ENCODE measurements around the gene NUAK2. TPM values are rescaled to one million over a fixed set of nuclear protein-coding genes. Genes with fewer than 3 reads are reported as not detected.

NUAK2 gene
- total and polyA plus RNA-seq, 7 donors = 0.28 to 15.0 (median 1.5) TPM

DNA sequence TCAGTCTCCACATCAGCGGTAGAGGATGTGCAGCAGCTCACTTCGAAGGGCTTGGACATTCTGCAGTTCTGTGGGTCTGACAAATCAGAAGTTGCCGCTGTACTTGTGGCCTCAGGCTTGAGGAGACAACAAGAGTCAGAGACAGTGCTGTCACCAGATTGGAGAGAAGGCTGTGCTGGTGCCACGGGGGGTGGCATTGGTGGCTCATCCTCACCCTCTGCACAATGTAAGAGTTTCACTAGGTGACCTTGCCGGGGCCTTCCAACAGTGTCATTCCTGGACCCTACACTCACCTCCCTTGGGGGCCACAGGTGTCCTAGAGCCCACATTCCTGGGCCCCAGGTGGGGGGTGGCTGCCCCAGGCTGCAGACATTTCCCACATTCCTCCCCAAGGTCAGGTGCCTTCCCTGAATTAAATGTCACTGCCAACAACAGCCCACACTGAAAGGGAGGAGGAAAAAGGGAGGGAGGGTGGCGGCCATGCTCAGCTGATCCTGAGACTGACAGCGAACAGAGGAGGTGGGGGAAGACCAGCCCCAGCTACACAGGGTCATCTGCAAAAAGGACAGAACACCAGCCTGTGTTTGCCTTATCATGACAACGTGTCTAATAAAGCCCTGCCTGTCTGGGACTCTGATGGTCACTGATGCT, 47.4 kb downstream of the NUAK2 start:
- TF ChIP-seq, protein P1, sequence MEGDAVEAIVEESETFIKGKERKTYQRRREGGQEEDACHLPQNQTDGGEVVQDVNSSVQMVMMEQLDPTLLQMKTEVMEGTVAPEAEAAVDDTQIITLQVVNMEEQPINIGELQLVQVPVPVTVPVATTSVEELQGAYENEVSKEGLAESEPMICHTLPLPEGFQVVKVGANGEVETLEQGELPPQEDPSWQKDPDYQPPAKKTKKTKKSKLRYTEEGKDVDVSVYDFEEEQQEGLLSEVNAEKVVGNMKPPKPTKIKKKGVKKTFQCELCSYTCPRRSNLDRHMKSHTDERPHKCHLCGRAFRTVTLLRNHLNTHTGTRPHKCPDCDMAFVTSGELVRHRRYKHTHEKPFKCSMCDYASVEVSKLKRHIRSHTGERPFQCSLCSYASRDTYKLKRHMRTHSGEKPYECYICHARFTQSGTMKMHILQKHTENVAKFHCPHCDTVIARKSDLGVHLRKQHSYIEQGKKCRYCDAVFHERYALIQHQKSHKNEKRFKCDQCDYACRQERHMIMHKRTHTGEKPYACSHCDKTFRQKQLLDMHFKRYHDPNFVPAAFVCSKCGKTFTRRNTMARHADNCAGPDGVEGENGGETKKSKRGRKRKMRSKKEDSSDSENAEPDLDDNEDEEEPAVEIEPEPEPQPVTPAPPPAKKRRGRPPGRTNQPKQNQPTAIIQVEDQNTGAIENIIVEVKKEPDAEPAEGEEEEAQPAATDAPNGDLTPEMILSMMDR (IDR thresholded peaks at IDR 0.05) = no peak
- TF ChIP-seq EP300 (IDR thresholded peaks at IDR 0.05) = no peak
- no peak for TF ChIP-seq POLR2A (IDR thresholded peaks at IDR 0.05)
- TF ChIP-seq POLR2AphosphoS5 (IDR thresholded peaks at IDR 0.05) = no peak
- Histone ChIP-seq H3K9me3 (no peaks in the 10 kb centered on the region), H3K4me1 (peaks cover 0 to 16% (median 13%) of the 10 kb centered on the region in 4 donors), H3K27me3 (no peaks in the 10 kb centered on the region), H3K27ac (no peak overlapping the region), H3K36me3 (peaks cover 0 to 18% (median 6%) of the 10 kb centered on the region in 4 donors), H3K4me3 (no peak overlapping the region)
- 50 to 69% methylated on average over 8 of the region's 8 CpGs for WGBS, 2 donors
- intact Hi-C loops (cut with DNase I) = no loop called here
- DNase-seq = no peak

- peak; percentile 90 for DNase-seq
- intact Hi-C loops (cut with DNase I) = loop anchor here (1.0 kb wide), 1 partner anchor 52 kb away; no protein-coding TSS in a partner anchor
Measured at GRCh38 chr1:205273551-205273982, 48.0 kb downstream of the NUAK2 start.

GRCh38 chr1:205272536-205272935, 49.0 kb downstream of the NUAK2 start:
- no peak overlapping the region for H3K4me3 ChIP-seq
- no peak for DNase-seq
- H3K27me3 ChIP-seq = no peaks in the 10 kb centered on the region
- TF ChIP-seq, protein P1 (IDR thresholded peaks at IDR 0.05) = no peak
- no peak for TF ChIP-seq POLR2A (IDR thresholded peaks at IDR 0.05)
- TF ChIP-seq EP300 (IDR thresholded peaks at IDR 0.05) = no peak
- no peak for TF ChIP-seq POLR2AphosphoS5 (IDR thresholded peaks at IDR 0.05)
- intact Hi-C loops (cut with DNase I) = no loop called here
- no peaks in the 10 kb centered on the region for H3K9me3 ChIP-seq
- peaks cover 0 to 20% (median 6%) of the 10 kb centered on the region in 4 donors for H3K36me3 ChIP-seq
- WGBS, 2 donors = 54 to 70% methylated on average over 3 of the region's 3 CpGs
- peaks cover 0 to 16% (median 13%) of the 10 kb centered on the region in 4 donors for H3K4me1 ChIP-seq
- no peak overlapping the region for H3K27ac ChIP-seq

More at GRCh38 chr1:205273551-205273982, 48.0 kb downstream of the NUAK2 start:
- H3K9me3 ChIP-seq = no peaks in the 10 kb centered on the region
- no peaks in the 10 kb centered on the region for H3K27me3 ChIP-seq
- H3K36me3 ChIP-seq = peaks cover 0 to 20% (median 6%) of the 10 kb centered on the region in 4 donors
- TF ChIP-seq, protein P1 (IDR thresholded peaks at IDR 0.05) = peak; percentile 90 to 97 (median 96)
- TF ChIP-seq POLR2A (IDR thresholded peaks at IDR 0.05) = no peak
- no peak overlapping the region for H3K27ac ChIP-seq
- 2 to 8% methylated on average over 7 of the region's 7 CpGs for WGBS, 2 donors
- H3K4me3 ChIP-seq = no peak overlapping the region
- peaks cover 0 to 16% (median 13%) of the 10 kb centered on the region in 4 donors for H3K4me1 ChIP-seq

- intact Hi-C loops (cut with DNase I) = no loop called here
- Histone ChIP-seq H3K9me3 (no peaks in the 10 kb centered on the region), H3K4me3 (no peak overlapping the region), H3K4me1 (peaks cover 0 to 16% (median 13%) of the 10 kb centered on the region in 4 donors), H3K36me3 (peaks cover 0 to 20% (median 6%) of the 10 kb centered on the region in 4 donors), H3K27ac (no peak overlapping the region), H3K27me3 (no peaks in the 10 kb centered on the region)
- 79 to 91% methylated on average over 18 of the region's 18 CpGs for WGBS, 2 donors
- TF ChIP-seq POLR2AphosphoS5 (IDR thresholded peaks at IDR 0.05) = no peak
- no peak for TF ChIP-seq EP300 (IDR thresholded peaks at IDR 0.05)
- TF ChIP-seq, protein P1 (IDR thresholded peaks at IDR 0.05) = no peak
- no peak for TF ChIP-seq POLR2A (IDR thresholded peaks at IDR 0.05)
- DNase-seq = no peak
Measured at GRCh38 chr1:205271745-205272144, 49.8 kb downstream of the NUAK2 start.
